Heart right ventricle (tissue), 16 donors: Measurements from ENCODE around the gene CISTR. TPM values are rescaled to one million over a fixed set of nuclear protein-coding genes. Genes with fewer than 3 reads are reported as not detected.

Experiments
- ATAC-seq, 8 donors: fragments of 200-7000 bp; cut with Tn5 transposase; one replicate each; pipeline ENCODE4 v1.9.1; 2020; ENCODE audit warnings: mild to moderate bottlenecking in 8 of 8, moderate library complexity in 8 of 8, moderate number of reproducible peaks in 1 of 8
- DNase-seq, 2 donors: peaks; one replicate each; pipeline ENCODE4 v3.0.0-alpha.2; 2020
- H3K27ac ChIP-seq, 10 donors: fragments of 200-600 bp; sonication (generic) in 2 of 10; one replicate each; pipeline versions ENCODE4 v1.5.0 to v1.8.0; 2020 to 2022; ENCODE audit warnings: mild to moderate bottlenecking in 3 of 10
- H3K27me3 ChIP-seq, 7 donors: fragments of 200-600 bp; one replicate each; pipeline ENCODE4 v1.8.0; 2021 to 2022; ENCODE audit warnings: mild to moderate bottlenecking in 2 of 7
- H3K36me3 ChIP-seq, 9 donors: fragments of 200-600 bp; sonication (generic) in 1 of 9; one replicate each; pipeline versions ENCODE4 v1.5.0 to v1.8.0; 2020 to 2022; ENCODE audit warnings: mild to moderate bottlenecking in 2 of 9
- H3K4me1 ChIP-seq, 9 donors: fragments of 200-600 bp; sonication (generic) in 1 of 9; one replicate each; pipeline versions ENCODE4 v1.5.0 to v1.8.0; 2020 to 2022; ENCODE audit warnings: mild to moderate bottlenecking in 4 of 9
- H3K4me3 ChIP-seq, 10 donors: fragments of 200-600 bp; sonication (generic) in 2 of 10; one replicate each; pipeline versions ENCODE4 v1.5.0 to v1.8.0; 2020 to 2022; ENCODE audit warnings: mild to moderate bottlenecking in 7 of 10, moderate library complexity in 2 of 10
- H3K9me3 ChIP-seq, 11 donors: fragments of 200-600 bp in 10 of 11; sonication (generic) in 2 of 11; one replicate each; pipeline versions ENCODE4 v1.5.0 to v1.8.0; 2013 to 2022; ENCODE audit warnings: mild to moderate bottlenecking in 2 of 11, control low read depth in 1 of 11, moderate library complexity in 1 of 11
- CTCF ChIP-seq, 9 donors: fragments of 200-600 bp; sonication (generic) in 2 of 9; IDR thresholded peaks; one replicate each; pipeline versions ENCODE4 v1.5.0 to v1.8.0; 2021 to 2022; ENCODE audit warnings: antibody characterized with exemption in 9 of 9, mild to moderate bottlenecking in 5 of 9, moderate library complexity in 1 of 9
- WGBS, 2 donors: extraction: QIAGEN DNeasy Blood & Tissue Kit; methylation state at CpG; one replicate each; pipeline ENCODE4 v1.1.7; 2013; ENCODE audit warnings: inconsistent platforms in 1 of 2; 5-methylcytosine and 5-hydroxymethylcytosine counted together
- intact Hi-C, 10 donors: fragments of 100-400 bp; cut with DNase I; formaldehyde crosslinking; loops; one replicate each; pipeline versions ENCODE4 v1.11.1 to v1.14.2; 2022
- polyA plus RNA-seq, 2 donors: library from polyadenylated mRNA; stranded (reverse); fragments of 200-250 nt; gene quantifications; one replicate each; pipeline ENCODE4 v1.2.3, GENCODE V29; 2013
- total RNA-seq, 10 donors: library from RNA; stranded (reverse); fragmentation: NEBNext Ultra II Directional in 3 of 10; extraction: Animal tissue kit (Norgen Biotek cat#: 25700) in 3 of 10; gene quantifications; one replicate each; pipeline versions ENCODE4 v1.2.1 to v1.2.4, GENCODE V29; 2021 to 2023
- donor health status: Arrhythmogenic right ventricular cardiomyopathy.
- donor health status: ischemic (EF 13 %, LVEDD 7.1; RV severe dilation, severe dysfunction).
- donor health status: healthy with polysubstance abuse.
- donor health status: DM: no; HTN: yes; CAD: no.
- donor health status: DM: no; HTN: no; CAD: no.
- donor health status: ischemic (EF 25% LVEDD 6.9; RV normal size, moderate dysfunction).
- donor health status: ischemic (EF 25% LVEDD 5.7; RV mildly dilated, moderate dysfunction).
- donor health status: healthy.
- donor health status: DM: yes; HTN: yes; CAD: no.
- donor health status: Ischemic cardiomyopathy.
- donor health status: ischemic (EF 35%, LVEDD 5.7; RV mildly dilated, moderate dysfunction).
- donor health status: nonischemic (EF 11% LVEDD 7.7; RV severe dilation, severe dysfunction).
- donor health status: DM: yes; HTN: yes; CAD: no.
- donor health status: PGD.
- donor health status: ischemic (EF 29% LVEDD 5.4; RV normal size, mild dysfunction).
- donor health status: nonischemic (EF 23%, LVEDD 6.1; RV moderate dilation, normal function).

The CISTR gene
- total and polyA plus RNA-seq, 12 donors = 0.16 to 3.6 (median 2.6) TPM; not detected in 1

- intact Hi-C loops = no loop called here
- no peak overlapping the region for H3K4me3 ChIP-seq
- no peaks in the 10 kb centered on the region for H3K9me3 ChIP-seq
- H3K4me1 ChIP-seq = peaks cover 0 to 8% (median 0%) of the 10 kb centered on the region in 9 donors
- no peaks in the 10 kb centered on the region for H3K36me3 ChIP-seq
- H3K27ac ChIP-seq = no peak overlapping the region
- H3K27me3 ChIP-seq = peaks cover 0 to 63% (median 29%) of the 10 kb centered on the region in 7 donors
- WGBS, 2 donors = 83 to 86% methylated on average over 4 of the region's 4 CpGs
- DNase-seq (no peak), ATAC-seq (no peak)
- TF ChIP-seq CTCF (IDR thresholded peaks at IDR 0.05) = no peak
Measured at GRCh38 chr12:53777936-53778644, 26.3 kb upstream of the CISTR start.

GRCh38 chr12:53777412-53777811 is 25.6 kb upstream of the CISTR start:
- H3K27me3 ChIP-seq = peaks cover 0 to 63% (median 26%) of the 10 kb centered on the region in 7 donors
- ATAC-seq = no peak
- peaks cover 0 to 8% (median 0%) of the 10 kb centered on the region in 9 donors for H3K4me1 ChIP-seq
- H3K9me3 ChIP-seq = no peaks in the 10 kb centered on the region
- H3K4me3 ChIP-seq = no peak overlapping the region
- intact Hi-C loops = no loop called here
- TF ChIP-seq CTCF (IDR thresholded peaks at IDR 0.05) = no peak
- H3K27ac ChIP-seq = no peak overlapping the region
- 80 to 85% methylated on average over 2 of the region's 2 CpGs for WGBS, 2 donors
- no peaks in the 10 kb centered on the region for H3K36me3 ChIP-seq
- no peak for DNase-seq

DNA sequence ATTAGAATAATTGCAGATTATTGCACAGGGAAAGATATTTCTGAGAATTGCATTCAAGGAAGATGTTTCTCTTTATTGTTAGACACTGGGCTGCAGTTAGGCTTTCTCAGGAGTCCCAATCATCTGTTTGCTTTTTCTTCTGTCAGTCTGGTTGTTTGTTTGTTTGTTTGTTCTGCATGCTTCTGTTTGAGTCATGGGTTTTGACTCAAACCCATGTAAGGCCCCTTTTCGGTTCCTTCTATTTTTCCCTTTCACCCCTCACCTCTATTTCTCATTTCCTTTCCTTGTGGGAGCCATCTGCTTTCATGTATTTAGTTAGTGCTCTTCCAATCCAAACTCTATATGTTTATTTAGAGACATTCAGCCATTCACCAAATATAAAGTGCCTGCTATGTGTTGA is 25.1 kb upstream of the CISTR start:
- WGBS, 2 donors = 83 to 100% methylated on average over 1 of the region's 1 CpG
- H3K27ac ChIP-seq = no peak overlapping the region
- H3K36me3 ChIP-seq = no peaks in the 10 kb centered on the region
- ATAC-seq (no peak), DNase-seq (no peak)
- intact Hi-C loops = no loop called here
- no peaks in the 10 kb centered on the region for H3K9me3 ChIP-seq
- no peak for TF ChIP-seq CTCF (IDR thresholded peaks at IDR 0.05)
- H3K4me3 ChIP-seq = no peak overlapping the region
- peaks cover 0 to 63% (median 25%) of the 10 kb centered on the region in 7 donors for H3K27me3 ChIP-seq
- peaks cover 0 to 8% (median 0%) of the 10 kb centered on the region in 9 donors for H3K4me1 ChIP-seq

DNA sequence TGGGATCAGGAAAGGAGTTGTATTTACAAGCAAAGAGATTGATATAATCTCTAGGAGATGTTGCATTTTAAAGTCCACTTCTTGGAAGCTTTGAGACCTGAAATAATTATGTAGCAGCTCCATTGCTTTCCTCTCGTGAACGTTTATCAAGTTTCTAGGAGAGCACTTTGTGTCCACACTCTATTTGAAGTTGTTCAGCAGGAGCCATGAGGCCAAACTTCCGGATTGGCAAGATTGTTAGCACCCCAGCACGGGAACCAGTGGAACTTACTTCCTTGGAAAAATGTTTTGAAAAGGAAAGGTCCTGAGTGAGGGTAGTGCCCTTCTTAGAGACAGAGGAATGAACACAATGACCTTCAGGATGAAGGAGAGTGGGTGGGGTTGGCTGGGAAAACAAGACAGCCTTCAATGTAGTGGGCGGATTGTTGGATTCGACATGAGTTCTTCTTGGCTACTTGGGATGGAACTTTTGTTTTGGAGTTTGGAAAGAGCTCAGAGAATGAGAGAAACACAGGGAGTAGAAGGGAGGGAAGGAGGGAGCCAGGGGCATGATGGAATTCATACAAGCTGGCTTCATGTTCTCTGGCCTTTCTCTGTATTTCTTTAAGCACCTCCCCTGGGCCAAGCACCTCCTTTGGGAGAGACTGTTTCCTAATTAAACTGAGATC is 23.8 kb upstream of the CISTR start:
- Histone ChIP-seq H3K27ac (peak overlapping the region in 8 of 10 donors; percentile 8 to 61 (median 42)), H3K4me1 (peaks cover 0 to 8% (median 0%) of the 10 kb centered on the region in 9 donors), H3K4me3 (no peak overlapping the region), H3K36me3 (no peaks in the 10 kb centered on the region), H3K27me3 (peaks cover 0 to 55% (median 17%) of the 10 kb centered on the region in 7 donors), H3K9me3 (no peaks in the 10 kb centered on the region)
- no peak for TF ChIP-seq CTCF (IDR thresholded peaks at IDR 0.05)
- DNase-seq (peak in 1 of 2 donors; percentile 39), ATAC-seq (peak; percentile 72 to 97 (median 88))
- WGBS, 2 donors = 42 to 46% methylated on average over 6 of the region's 6 CpGs
- intact Hi-C loops = no loop called here
